ENCODE measurements around the gene ZNF22.

Gene ZNF22

GRCh38 chr10:44995914-44996669, 4.6 kb upstream of the ZNF22 start:
- H4K8ac ChIP-seq (ENCODE audit: low read depth, low read length) = no peak overlapping the region
- peaks cover 5 to 6% of the 10 kb centered on the region in 2 donors for H3K4me1 ChIP-seq (ENCODE audit: control insufficient read depth in 2 of 2, insufficient read depth in 1 of 2, low read depth in 1 of 2, low read length in 2 of 2)
- no CpG with 5 or more reads among the region's 9 CpGs for WGBS, 2 donors (ENCODE audit: extremely low coverage in 2 of 2, insufficient read length in 2 of 2, insufficient replicate concordance in 1 of 2)
- H3K14ac ChIP-seq (ENCODE audit: low read length) = no peak overlapping the region
- no peak overlapping the region for H3K23ac ChIP-seq (ENCODE audit: low read depth, low read length, poor library complexity)
- H3K9me3 ChIP-seq (replicated peaks in 1 of 2; ENCODE audit: control insufficient read depth in 2 of 2, insufficient read depth in 1 of 2, low read depth in 1 of 2, low read length in 2 of 2) = no peaks in the 10 kb centered on the region
- no peak overlapping the region for H2BK12ac ChIP-seq (ENCODE audit: low read length)
- peak overlapping the region; percentile 17 for H2AFZ ChIP-seq (ENCODE audit: low read length)
- no peak overlapping the region for H3K18ac ChIP-seq (ENCODE audit: low read length)
- H3K4me2 ChIP-seq (ENCODE audit: insufficient read depth, low read length, poor library complexity, severe bottlenecking) = no peak overlapping the region
- H4K91ac ChIP-seq (ENCODE audit: low read depth, low read length, poor library complexity) = no peak overlapping the region
- H3K36me3 ChIP-seq (replicated peaks in 1 of 2; ENCODE audit: control insufficient read depth in 2 of 2, insufficient read depth in 2 of 2, low read length in 2 of 2) = no peaks in the 10 kb centered on the region
- no peak overlapping the region for H2BK15ac ChIP-seq (ENCODE audit: low read length)
- no peaks in the 10 kb centered on the region for H3K79me1 ChIP-seq (ENCODE audit: low read depth, low read length)
- no peak overlapping the region for H3K4me3 ChIP-seq (ENCODE audit: low read length in 2 of 2)
- H3K27me3 ChIP-seq (ENCODE audit: control insufficient read depth in 3 of 3, insufficient read depth in 3 of 3, low read depth in 1 of 3, low read length in 3 of 3) = no peaks in the 10 kb centered on the region
- H2BK120ac ChIP-seq (ENCODE audit: low read depth, low read length) = no peak overlapping the region
- no peak overlapping the region for H3K4ac ChIP-seq (ENCODE audit: low read length)
- no peak overlapping the region for H3K9ac ChIP-seq (ENCODE audit: low read depth, low read length, poor library complexity)
- no peak for DNase-seq (ENCODE audit: low spot score)
- no peak overlapping the region for H2BK5ac ChIP-seq (ENCODE audit: low read length)
- H3K27ac ChIP-seq (replicated peaks; ENCODE audit: low read length) = no peak overlapping the region
- H2AK5ac ChIP-seq (ENCODE audit: low read depth, low read length) = no peak overlapping the region

GRCh38 chr10:44997105-44997748, 3.5 kb upstream of the ZNF22 start:
- WGBS, 2 donors (ENCODE audit: extremely low coverage in 2 of 2, insufficient read length in 2 of 2, insufficient replicate concordance in 1 of 2) = no CpG with 5 or more reads among the region's 6 CpGs
- H3K4me3 ChIP-seq (ENCODE audit: low read length in 2 of 2) = no peak overlapping the region
- H2BK120ac ChIP-seq (ENCODE audit: low read depth, low read length) = no peak overlapping the region
- no peak overlapping the region for H3K9ac ChIP-seq (ENCODE audit: low read depth, low read length, poor library complexity)
- no peak overlapping the region for H3K27ac ChIP-seq (replicated peaks; ENCODE audit: low read length)
- H3K4me2 ChIP-seq (ENCODE audit: insufficient read depth, low read length, poor library complexity, severe bottlenecking) = no peak overlapping the region
- H2BK12ac ChIP-seq (ENCODE audit: low read length) = no peak overlapping the region
- H3K23ac ChIP-seq (ENCODE audit: low read depth, low read length, poor library complexity) = no peak overlapping the region
- H3K9me3 ChIP-seq (replicated peaks in 1 of 2; ENCODE audit: control insufficient read depth in 2 of 2, insufficient read depth in 1 of 2, low read depth in 1 of 2, low read length in 2 of 2) = peaks cover 0 to 2% of the 10 kb centered on the region in 2 donors
- no peak overlapping the region for H2BK15ac ChIP-seq (ENCODE audit: low read length)
- H4K91ac ChIP-seq (ENCODE audit: low read depth, low read length, poor library complexity) = no peak overlapping the region
- no peak for DNase-seq (ENCODE audit: low spot score)
- H2AFZ ChIP-seq (ENCODE audit: low read length) = no peak overlapping the region
- H2AK5ac ChIP-seq (ENCODE audit: low read depth, low read length) = no peak overlapping the region
- no peaks in the 10 kb centered on the region for H3K79me1 ChIP-seq (ENCODE audit: low read depth, low read length)
- H2BK5ac ChIP-seq (ENCODE audit: low read length) = no peak overlapping the region
- H3K4me1 ChIP-seq (ENCODE audit: control insufficient read depth in 2 of 2, insufficient read depth in 1 of 2, low read depth in 1 of 2, low read length in 2 of 2) = peaks cover 1 to 5% of the 10 kb centered on the region in 2 donors
- peaks cover 0 to 2% of the 10 kb centered on the region in 2 donors for H3K36me3 ChIP-seq (replicated peaks in 1 of 2; ENCODE audit: control insufficient read depth in 2 of 2, insufficient read depth in 2 of 2, low read length in 2 of 2)
- H4K8ac ChIP-seq (ENCODE audit: low read depth, low read length) = no peak overlapping the region
- no peaks in the 10 kb centered on the region for H3K27me3 ChIP-seq (ENCODE audit: control insufficient read depth in 3 of 3, insufficient read depth in 3 of 3, low read depth in 1 of 3, low read length in 3 of 3)
- H3K18ac ChIP-seq (ENCODE audit: low read length) = no peak overlapping the region
- H3K4ac ChIP-seq (ENCODE audit: low read length) = no peak overlapping the region
- H3K14ac ChIP-seq (ENCODE audit: low read length) = no peak overlapping the region

GRCh38 chr10:44998146-44998631, 2.5 kb upstream of the ZNF22 start:
- Histone ChIP-seq H3K23ac (ENCODE audit: low read depth, low read length, poor library complexity) (no peak overlapping the region), H4K91ac (ENCODE audit: low read depth, low read length, poor library complexity) (no peak overlapping the region), H2BK5ac (ENCODE audit: low read length) (no peak overlapping the region), H2BK15ac (ENCODE audit: low read length) (no peak overlapping the region), H3K36me3 (replicated peaks in 1 of 2; ENCODE audit: control insufficient read depth in 2 of 2, insufficient read depth in 2 of 2, low read length in 2 of 2) (peaks cover under 1 to 12% of the 10 kb centered on the region in 2 donors), H4K8ac (ENCODE audit: low read depth, low read length) (no peak overlapping the region), H3K4me2 (ENCODE audit: insufficient read depth, low read length, poor library complexity, severe bottlenecking) (no peak overlapping the region), H3K9me3 (replicated peaks in 1 of 2; ENCODE audit: control insufficient read depth in 2 of 2, insufficient read depth in 1 of 2, low read depth in 1 of 2, low read length in 2 of 2) (peaks cover under 1 to 11% of the 10 kb centered on the region in 2 donors), H3K4me1 (ENCODE audit: control insufficient read depth in 2 of 2, insufficient read depth in 1 of 2, low read depth in 1 of 2, low read length in 2 of 2) (peaks cover 1 to 5% of the 10 kb centered on the region in 2 donors), H3K18ac (ENCODE audit: low read length) (no peak overlapping the region), H3K27ac (replicated peaks; ENCODE audit: low read length) (no peak overlapping the region), H3K79me1 (ENCODE audit: low read depth, low read length) (no peaks in the 10 kb centered on the region), H2BK120ac (ENCODE audit: low read depth, low read length) (no peak overlapping the region), H2AFZ (ENCODE audit: low read length) (no peak overlapping the region), H3K14ac (ENCODE audit: low read length) (no peak overlapping the region), H3K4me3 (ENCODE audit: low read length in 2 of 2) (no peak overlapping the region), H3K9ac (ENCODE audit: low read depth, low read length, poor library complexity) (no peak overlapping the region), H2AK5ac (ENCODE audit: low read depth, low read length) (no peak overlapping the region), H3K27me3 (ENCODE audit: control insufficient read depth in 3 of 3, insufficient read depth in 3 of 3, low read depth in 1 of 3, low read length in 3 of 3) (no peaks in the 10 kb centered on the region), H3K4ac (ENCODE audit: low read length) (no peak overlapping the region), H2BK12ac (ENCODE audit: low read length) (no peak overlapping the region)
- no CpG with 5 or more reads among the region's 6 CpGs for WGBS, 2 donors (ENCODE audit: extremely low coverage in 2 of 2, insufficient read length in 2 of 2, insufficient replicate concordance in 1 of 2)
- no peak for DNase-seq (ENCODE audit: low spot score)

GRCh38 chr10:45000138-45000751, 478 bp upstream of the ZNF22 start:
- Histone ChIP-seq H3K9me3 (replicated peaks in 1 of 2; ENCODE audit: control insufficient read depth in 2 of 2, insufficient read depth in 1 of 2, low read depth in 1 of 2, low read length in 2 of 2) (peaks cover 6 to 32% of the 10 kb centered on the region in 2 donors), H3K18ac (ENCODE audit: low read length) (no peak overlapping the region), H2BK15ac (ENCODE audit: low read length) (no peak overlapping the region), H2BK5ac (ENCODE audit: low read length) (no peak overlapping the region), H2BK12ac (ENCODE audit: low read length) (no peak overlapping the region), H2AK5ac (ENCODE audit: low read depth, low read length) (no peak overlapping the region), H4K91ac (ENCODE audit: low read depth, low read length, poor library complexity) (no peak overlapping the region), H2BK120ac (ENCODE audit: low read depth, low read length) (no peak overlapping the region), H2AFZ (ENCODE audit: low read length) (peak overlapping the region; percentile 86), H3K27ac (replicated peaks; ENCODE audit: low read length) (no peak overlapping the region), H4K8ac (ENCODE audit: low read depth, low read length) (peak overlapping the region; percentile 19), H3K23ac (ENCODE audit: low read depth, low read length, poor library complexity) (no peak overlapping the region), H3K9ac (ENCODE audit: low read depth, low read length, poor library complexity) (no peak overlapping the region), H3K4me3 (ENCODE audit: low read length in 2 of 2) (peak overlapping the region in 1 of 2 donors; percentile 75), H3K4me2 (ENCODE audit: insufficient read depth, low read length, poor library complexity, severe bottlenecking) (peak overlapping the region; percentile 42), H3K4ac (ENCODE audit: low read length) (no peak overlapping the region), H3K79me1 (ENCODE audit: low read depth, low read length) (no peaks in the 10 kb centered on the region), H3K4me1 (ENCODE audit: control insufficient read depth in 2 of 2, insufficient read depth in 1 of 2, low read depth in 1 of 2, low read length in 2 of 2) (peaks cover 0 to 5% of the 10 kb centered on the region in 2 donors), H3K27me3 (ENCODE audit: control insufficient read depth in 3 of 3, insufficient read depth in 3 of 3, low read depth in 1 of 3, low read length in 3 of 3) (no peaks in the 10 kb centered on the region), H3K36me3 (replicated peaks in 1 of 2; ENCODE audit: control insufficient read depth in 2 of 2, insufficient read depth in 2 of 2, low read length in 2 of 2) (peaks cover 11 to 32% of the 10 kb centered on the region in 2 donors), H3K14ac (ENCODE audit: low read length) (no peak overlapping the region)
- WGBS, 2 donors (ENCODE audit: extremely low coverage in 2 of 2, insufficient read length in 2 of 2, insufficient replicate concordance in 1 of 2) = no CpG with 5 or more reads among the region's 12 CpGs
- no peak for DNase-seq (ENCODE audit: low spot score)
